Cerebellar nuclear complex (tissue), 1 donor: ENCODE data around the gene CHAC2.
"Not testable (repeated sequence)": the region's sequence is repeated elsewhere in the genome, so short reads cannot be mapped to it uniquely, and the experiment has no call there.

Experiments used
- DNase-seq, 2 experiments: peaks; one replicate each; lab custom pipeline; 2025; lab: John Stamatoyannopoulos, UW

Gene CHAC2

DNA sequence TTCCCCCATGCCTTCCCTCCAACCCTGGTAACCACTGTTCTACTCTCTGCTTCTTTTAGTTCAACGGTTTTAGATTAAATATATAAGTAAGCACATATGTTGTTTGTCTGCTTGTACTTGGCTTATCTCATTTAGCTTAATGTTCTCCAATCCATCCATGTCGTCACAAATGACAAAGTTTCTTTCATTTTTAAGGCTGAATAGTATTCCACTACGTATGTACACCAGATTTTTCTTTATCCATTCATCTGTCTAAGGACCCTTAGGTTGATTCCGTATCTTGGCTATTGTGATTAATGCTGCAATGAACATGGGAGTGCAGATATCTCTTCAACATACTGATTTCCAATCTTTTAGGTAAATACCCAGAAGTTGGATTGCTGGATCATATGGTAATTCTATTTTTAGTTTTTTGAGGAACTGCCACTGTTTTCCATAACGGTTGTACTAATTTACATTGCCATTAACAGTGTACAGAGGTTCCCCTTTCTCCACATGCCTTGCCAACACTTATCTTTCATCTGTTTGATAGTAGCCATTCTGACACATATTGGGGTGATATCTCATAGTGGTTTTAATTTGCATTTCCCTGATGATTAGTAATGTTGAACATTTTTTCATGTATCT lies 11.0 kb downstream of the CHAC2 start:
- no peak for DNase-seq

GRCh38 chr2:53780056-53780455 lies 12.5 kb downstream of the CHAC2 start:
- DNase-seq = no peak

DNA sequence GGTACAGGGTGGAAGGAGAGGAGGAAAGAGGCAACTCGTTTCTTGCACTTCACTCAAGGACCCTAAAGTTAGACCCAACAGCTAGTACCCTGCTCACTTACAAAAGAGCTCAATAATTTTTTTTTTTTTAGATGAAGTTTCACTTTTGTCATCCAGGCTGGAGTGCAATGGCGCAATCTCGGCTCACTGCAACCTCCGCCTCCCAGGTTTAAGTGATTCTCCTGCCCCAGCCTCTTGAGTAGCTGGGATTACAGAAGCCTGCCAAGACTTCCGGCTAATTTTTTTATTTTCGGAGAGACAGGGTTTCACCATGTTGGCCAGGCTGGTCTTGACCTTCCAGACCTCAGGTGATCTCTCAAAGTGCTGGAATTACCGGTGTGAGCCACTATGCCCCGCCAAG lies 15.1 kb downstream of the CHAC2 start:
- DNase-seq = no peak

DNA sequence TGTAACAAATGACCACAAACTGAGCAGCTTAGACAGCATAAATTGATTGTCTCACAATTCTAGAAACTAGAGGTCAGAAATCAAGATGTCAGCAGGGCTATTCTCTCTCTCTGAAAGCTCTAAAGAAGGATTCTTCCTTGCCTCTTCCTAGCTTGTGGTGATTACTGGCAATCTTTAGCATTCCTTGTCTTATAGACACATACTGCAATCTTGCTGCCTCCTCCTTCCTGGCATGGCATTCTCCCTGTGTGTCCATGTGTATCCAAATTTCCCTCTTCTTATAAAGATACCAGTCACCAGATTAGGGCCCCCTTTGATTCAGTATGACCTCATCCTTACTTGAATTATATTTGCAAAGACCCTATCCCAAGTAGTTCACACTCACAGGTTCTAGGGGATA lies 16.8 kb downstream of the CHAC2 start:
- no peak for DNase-seq

DNA sequence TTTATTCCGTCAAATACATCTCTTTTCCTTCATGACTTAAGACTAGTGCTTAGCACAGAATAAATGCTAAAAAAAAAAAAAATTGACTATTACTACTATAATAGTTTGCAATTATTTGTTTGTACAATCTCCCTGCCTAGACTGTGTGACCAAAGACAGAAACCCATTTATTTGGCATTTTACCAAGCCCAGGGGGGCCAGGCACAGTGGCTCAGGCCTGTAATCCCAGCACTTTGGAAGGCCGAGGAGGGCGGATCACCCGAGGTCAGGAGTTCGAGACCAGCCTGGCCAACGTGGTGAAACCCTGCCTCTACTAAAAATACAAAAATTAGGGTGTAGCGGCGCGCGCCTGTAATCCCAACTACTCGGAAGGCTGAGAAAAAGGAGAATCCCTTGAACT lies 17.8 kb downstream of the CHAC2 start:
- no peak for DNase-seq

DNA sequence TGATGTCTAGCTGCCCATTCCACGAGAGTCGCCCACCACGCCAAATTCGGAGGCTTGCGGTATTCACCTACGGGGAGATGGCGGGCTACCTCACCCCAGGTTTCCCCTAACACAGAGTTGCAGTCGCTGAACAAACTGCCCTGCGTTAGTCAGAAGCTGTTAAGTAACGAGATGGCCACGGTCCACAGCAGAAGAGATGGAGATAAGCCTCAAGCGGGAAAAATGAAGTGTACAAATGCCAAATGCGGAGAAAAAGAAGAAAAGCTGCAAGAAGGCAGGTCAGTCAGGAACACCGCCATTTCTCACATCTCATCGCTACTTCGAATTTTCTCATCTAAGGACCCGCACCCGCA lies 18.7 kb downstream of the CHAC2 start:
- DNase-seq = no peak

- peak in 1 of 2 experiments; percentile 54 for DNase-seq
These were observed 19.4 kb downstream of the CHAC2 start, which contains the start of the genes ASB3 and ERLEC1 for GRCh38 chr2:53786705-53787613. Gene ASB3 (minus strand): TSS chr2:53786953. CDS start chr2:53765572, 21,381 bp downstream. Gene ERLEC1 (plus strand): TSS chr2:53787044. CDS start chr2:53787211, 167 bp downstream.

GRCh38 chr2:53787614-53788289 lies 20.1 kb downstream of the CHAC2 start:
- DNase-seq = no peak

- DNase-seq = no peak
These were observed 25.7 kb downstream of the CHAC2 start for GRCh38 chr2:53793261-53793660.

GRCh38 chr2:53793821-53794220 lies 26.2 kb downstream of the CHAC2 start:
- no peak for DNase-seq

GRCh38 chr2:53801547-53801946 lies 33.9 kb downstream of the CHAC2 start:
- no peak for DNase-seq

DNA sequence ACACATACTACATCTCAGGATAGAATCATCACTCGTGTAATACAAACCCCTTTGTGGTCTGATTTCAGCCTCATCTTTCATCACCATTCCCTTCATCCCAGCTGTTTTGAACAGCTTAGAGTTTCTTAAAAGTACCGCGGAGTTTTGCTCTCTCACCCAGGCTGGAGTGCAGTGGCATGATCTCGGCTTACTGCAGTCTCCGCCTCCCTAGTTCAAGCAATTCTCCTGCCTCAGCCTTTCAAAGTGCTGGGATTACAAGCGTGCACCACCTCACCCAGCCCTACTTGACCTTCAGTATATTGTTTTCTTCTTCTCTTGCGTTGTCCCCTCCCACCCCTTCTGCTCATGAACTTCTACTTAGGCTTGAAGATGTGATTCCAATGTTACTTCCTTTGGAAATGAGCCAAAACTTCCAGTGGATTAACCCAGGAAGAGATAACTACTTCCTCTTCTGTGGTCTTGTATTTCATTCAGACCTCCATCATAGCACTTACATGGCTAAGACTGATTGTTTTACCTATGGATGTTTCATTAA lies 35.1 kb downstream of the CHAC2 start:
- no peak for DNase-seq

DNA sequence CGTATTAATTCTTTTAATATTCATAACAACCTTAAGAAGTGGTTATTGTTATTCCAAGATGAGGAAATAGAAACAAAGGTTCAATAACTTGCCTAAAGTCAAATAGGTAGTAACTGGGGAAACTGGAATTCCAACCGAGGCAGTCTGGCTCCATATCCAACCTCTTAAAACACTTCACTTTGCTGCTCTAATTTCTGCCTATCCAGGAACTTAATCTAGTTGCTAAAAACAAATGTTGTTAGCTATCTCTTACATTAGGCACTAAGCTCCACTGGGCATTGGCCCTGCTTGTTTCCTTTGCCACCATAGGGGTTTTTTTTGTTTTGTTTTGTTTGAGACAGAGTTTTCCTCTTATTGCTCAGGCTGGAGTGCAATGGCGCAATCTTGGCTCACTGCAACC lies 44.0 kb downstream of the CHAC2 start:
- no peak for DNase-seq

DNA sequence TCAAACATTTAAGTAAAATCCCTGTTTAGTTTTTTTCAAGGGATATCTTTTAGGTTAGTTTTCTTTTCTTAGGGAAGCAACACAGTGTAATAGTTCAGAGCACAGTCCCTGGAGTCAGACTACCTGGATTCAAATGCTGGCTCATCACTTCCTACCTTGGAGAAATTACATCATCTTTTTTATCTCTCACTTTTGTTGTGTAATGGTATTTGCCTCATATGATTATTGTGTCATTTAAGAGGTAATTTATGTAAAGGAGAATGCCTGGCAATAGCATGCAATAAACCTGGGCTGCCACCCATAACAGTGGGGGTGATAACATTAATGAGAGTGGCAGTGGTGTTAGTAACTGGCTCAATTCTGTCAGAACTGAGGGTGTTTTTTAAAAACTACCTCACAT lies 45.5 kb downstream of the CHAC2 start:
- no peak for DNase-seq

DNA sequence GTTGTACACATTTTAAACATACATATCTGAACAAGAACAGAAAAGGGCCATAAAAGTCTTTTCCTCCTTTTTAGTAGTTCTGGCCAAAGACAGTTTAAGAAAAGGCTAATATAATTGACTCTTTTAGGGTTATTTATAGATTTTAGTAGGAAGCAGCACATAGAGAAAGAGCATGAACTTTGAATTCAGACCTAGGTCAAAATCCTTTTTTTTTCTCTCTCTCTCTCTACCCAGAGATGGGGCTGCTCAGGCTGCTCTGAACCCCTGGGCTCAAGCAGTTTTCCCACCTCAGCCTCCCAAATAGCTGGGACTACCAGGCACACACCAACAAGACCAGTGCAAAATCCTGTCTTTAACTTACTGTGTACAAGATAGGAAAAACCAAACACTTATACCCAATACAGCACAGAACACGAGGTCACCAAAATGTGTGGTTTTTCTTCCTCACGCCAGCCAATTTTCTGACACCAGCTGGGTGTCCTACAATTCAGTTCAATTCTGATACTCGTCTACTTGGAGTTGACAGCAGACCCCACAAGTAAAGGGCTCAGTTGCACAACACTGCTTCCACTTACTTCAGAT lies 51.3 kb downstream of the CHAC2 start:
- no peak for DNase-seq

GRCh38 chr2:53819634-53820033 lies 52.0 kb downstream of the CHAC2 start:
- DNase-seq = no peak

DNA sequence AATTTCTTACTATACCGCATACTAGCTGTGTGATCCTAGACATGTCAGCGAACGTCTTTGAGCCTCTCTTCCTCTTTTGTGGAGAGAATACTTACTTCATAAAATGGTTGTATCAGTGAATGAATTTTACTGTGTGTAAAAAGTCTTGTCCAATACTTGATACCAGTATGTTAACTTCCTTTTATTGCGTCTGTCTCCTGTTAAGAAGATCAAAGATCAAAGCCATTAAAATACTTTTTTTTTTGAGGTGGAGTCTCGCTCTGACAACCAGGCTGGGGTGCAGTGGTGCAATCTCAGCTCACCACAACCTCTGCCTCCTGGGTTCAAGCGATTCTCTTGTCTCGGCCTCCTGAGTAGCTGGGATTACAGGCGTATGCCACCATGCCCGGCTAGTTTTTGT lies 52.4 kb downstream of the CHAC2 start:
- DNase-seq = no peak

GRCh38 chr2:53820711-53821110 lies 53.1 kb downstream of the CHAC2 start:
- no peak for DNase-seq

DNA sequence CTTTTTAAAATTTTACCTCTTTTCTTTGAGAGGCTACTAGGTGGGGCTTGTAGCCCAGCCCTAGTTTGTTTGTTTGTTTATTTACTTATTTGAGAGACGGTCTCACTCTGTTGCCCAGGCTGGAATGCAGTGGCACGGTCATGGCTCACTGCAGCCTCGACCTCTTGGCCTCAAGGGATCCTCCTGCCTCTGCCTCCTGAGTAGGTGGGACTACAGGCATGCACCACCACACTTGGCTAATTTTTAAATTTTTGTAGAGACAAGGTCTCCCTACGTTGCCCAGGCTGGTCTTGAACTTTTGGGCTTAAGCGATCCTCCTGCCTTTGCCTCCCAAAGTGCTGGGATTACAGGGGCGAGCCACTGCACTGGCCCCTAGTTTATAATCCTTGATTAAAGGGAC lies 54.2 kb downstream of the CHAC2 start:
- DNase-seq = no peak

- not testable (repeated sequence) for DNase-seq
These were observed 56.0 kb downstream of the CHAC2 start for GRCh38 chr2:53823639-53824038.
